Measurements from ENCODE around the gene GALNT2.

Gene GALNT2

GRCh38 chr1:230057100-230057499 is 9.9 kb upstream of the GALNT2 start:
- Mint-ChIP-seq H3K27me3 (peaks cover 22% of the 10 kb centered on the region), H3K4me3 (no peak overlapping the region), H3K4me1 (no peaks in the 10 kb centered on the region), H3K9me3 (no peaks in the 10 kb centered on the region), H3K36me3 (ENCODE audit: insufficient read depth) (peaks cover 2% of the 10 kb centered on the region), H3K27ac (ENCODE audit: low read depth) (no peak overlapping the region)
- DNase-seq (ENCODE audit: low spot score in 2 of 2): no peak
- no peak for ATAC-seq (replicated peaks; ENCODE audit: extremely low read depth, poor library complexity, severe bottlenecking)

GRCh38 chr1:230057681-230058565 is 9.1 kb upstream of the GALNT2 start:
- Mint-ChIP-seq H3K27ac (ENCODE audit: low read depth) (no peak overlapping the region), H3K9me3 (no peaks in the 10 kb centered on the region), H3K4me1 (no peaks in the 10 kb centered on the region), H3K4me3 (no peak overlapping the region), H3K27me3 (peaks cover 30% of the 10 kb centered on the region), H3K36me3 (ENCODE audit: insufficient read depth) (peaks cover 2% of the 10 kb centered on the region)
- no peak for ATAC-seq (replicated peaks; ENCODE audit: extremely low read depth, poor library complexity, severe bottlenecking)
- DNase-seq (ENCODE audit: low spot score in 2 of 2): no peak

GRCh38 chr1:230058626-230059025 is 8.4 kb upstream of the GALNT2 start:
- no peak for ATAC-seq (replicated peaks; ENCODE audit: extremely low read depth, poor library complexity, severe bottlenecking)
- peaks cover 30% of the 10 kb centered on the region for H3K27me3 Mint-ChIP-seq
- H3K4me3 Mint-ChIP-seq: no peak overlapping the region
- peaks cover 2% of the 10 kb centered on the region for H3K36me3 Mint-ChIP-seq (ENCODE audit: insufficient read depth)
- no peak for DNase-seq (ENCODE audit: low spot score in 2 of 2)
- no peak overlapping the region for H3K27ac Mint-ChIP-seq (ENCODE audit: low read depth)
- H3K9me3 Mint-ChIP-seq: no peaks in the 10 kb centered on the region
- no peaks in the 10 kb centered on the region for H3K4me1 Mint-ChIP-seq

GRCh38 chr1:230061801-230062200 is 5.2 kb upstream of the GALNT2 start:
- peaks cover 4% of the 10 kb centered on the region for H3K4me1 Mint-ChIP-seq
- no peak for ATAC-seq (replicated peaks; ENCODE audit: extremely low read depth, poor library complexity, severe bottlenecking)

GRCh38 chr1:230062521-230062920 is 4.5 kb upstream of the GALNT2 start:
- Mint-ChIP-seq H3K4me1 (peaks cover 4% of the 10 kb centered on the region), H3K9me3 (no peaks in the 10 kb centered on the region), H3K36me3 (ENCODE audit: insufficient read depth) (peaks cover 3% of the 10 kb centered on the region), H3K27ac (ENCODE audit: low read depth) (no peak overlapping the region), H3K4me3 (no peak overlapping the region), H3K27me3 (peaks cover 26% of the 10 kb centered on the region)
- ATAC-seq (replicated peaks; ENCODE audit: extremely low read depth, poor library complexity, severe bottlenecking): no peak
- no peak for DNase-seq (ENCODE audit: low spot score in 2 of 2)

More at GRCh38 chr1:230061801-230062200, 5.2 kb upstream of the GALNT2 start:
- no peak for DNase-seq (ENCODE audit: low spot score in 2 of 2)
- no peaks in the 10 kb centered on the region for H3K9me3 Mint-ChIP-seq
- peaks cover 3% of the 10 kb centered on the region for H3K36me3 Mint-ChIP-seq (ENCODE audit: insufficient read depth)
- no peak overlapping the region for H3K4me3 Mint-ChIP-seq
- peaks cover 30% of the 10 kb centered on the region for H3K27me3 Mint-ChIP-seq
- no peak overlapping the region for H3K27ac Mint-ChIP-seq (ENCODE audit: low read depth)

- no peak for DNase-seq (ENCODE audit: low spot score in 2 of 2)
- H3K36me3 Mint-ChIP-seq (ENCODE audit: insufficient read depth): peaks cover 1% of the 10 kb centered on the region
- peaks cover 17% of the 10 kb centered on the region for H3K4me1 Mint-ChIP-seq
- no peak for ATAC-seq (replicated peaks; ENCODE audit: extremely low read depth, poor library complexity, severe bottlenecking)
- H3K9me3 Mint-ChIP-seq: no peaks in the 10 kb centered on the region
- no peak overlapping the region for H3K4me3 Mint-ChIP-seq
- peaks cover 16% of the 10 kb centered on the region for H3K27me3 Mint-ChIP-seq
- H3K27ac Mint-ChIP-seq (ENCODE audit: low read depth): no peak overlapping the region
Measured at GRCh38 chr1:230064283-230064682, 2.8 kb upstream of the GALNT2 start.

GRCh38 chr1:230065161-230065560 is 1.9 kb upstream of the GALNT2 start:
- H3K9me3 Mint-ChIP-seq: no peaks in the 10 kb centered on the region
- DNase-seq (ENCODE audit: low spot score in 2 of 2): no peak
- peak overlapping the region; percentile 85 for H3K27ac Mint-ChIP-seq (ENCODE audit: low read depth)
- peaks cover 21% of the 10 kb centered on the region for H3K4me1 Mint-ChIP-seq
- H3K36me3 Mint-ChIP-seq (ENCODE audit: insufficient read depth): peaks cover 3% of the 10 kb centered on the region
- ATAC-seq (replicated peaks; ENCODE audit: extremely low read depth, poor library complexity, severe bottlenecking): no peak
- H3K27me3 Mint-ChIP-seq: peaks cover 14% of the 10 kb centered on the region
- H3K4me3 Mint-ChIP-seq: no peak overlapping the region

- H3K9me3 Mint-ChIP-seq: no peaks in the 10 kb centered on the region
- H3K27ac Mint-ChIP-seq (ENCODE audit: low read depth): peak overlapping the region; percentile 85
- ATAC-seq (replicated peaks; ENCODE audit: extremely low read depth, poor library complexity, severe bottlenecking) (no peak), DNase-seq (ENCODE audit: low spot score in 2 of 2) (no peak)
- H3K4me3 Mint-ChIP-seq: no peak overlapping the region
- peaks cover 25% of the 10 kb centered on the region for H3K4me1 Mint-ChIP-seq
- peaks cover 3% of the 10 kb centered on the region for H3K36me3 Mint-ChIP-seq (ENCODE audit: insufficient read depth)
- peaks cover 10% of the 10 kb centered on the region for H3K27me3 Mint-ChIP-seq
Measured at GRCh38 chr1:230065571-230065970, 1.5 kb upstream of the GALNT2 start.

- Mint-ChIP-seq H3K27me3 (peaks cover 10% of the 10 kb centered on the region), H3K36me3 (ENCODE audit: insufficient read depth) (peaks cover 3% of the 10 kb centered on the region)
- DNase-seq (ENCODE audit: low spot score in 2 of 2): no peak
Measured at GRCh38 chr1:230066031-230066430, 1.0 kb upstream of the GALNT2 start.

GRCh38 chr1:230067419-230067870 is 407 bp downstream of the GALNT2 start:
- Mint-ChIP-seq H3K27me3 (peaks cover 4% of the 10 kb centered on the region), H3K4me1 (peaks cover 39% of the 10 kb centered on the region), H3K27ac (ENCODE audit: low read depth) (peak overlapping the region; percentile 76), H3K36me3 (ENCODE audit: insufficient read depth) (peaks cover 3% of the 10 kb centered on the region), H3K9me3 (no peaks in the 10 kb centered on the region), H3K4me3 (peak overlapping the region; percentile 83)
- DNase-seq (ENCODE audit: low spot score in 2 of 2): no peak
- peak; percentile 11 for ATAC-seq (replicated peaks; ENCODE audit: extremely low read depth, poor library complexity, severe bottlenecking)

More at GRCh38 chr1:230066031-230066430, 1.0 kb upstream of the GALNT2 start:
- H3K9me3 Mint-ChIP-seq: no peaks in the 10 kb centered on the region
- no peak for ATAC-seq (replicated peaks; ENCODE audit: extremely low read depth, poor library complexity, severe bottlenecking)
- H3K27ac Mint-ChIP-seq (ENCODE audit: low read depth): peak overlapping the region; percentile 85
- peak overlapping the region; percentile 83 for H3K4me3 Mint-ChIP-seq
- peaks cover 30% of the 10 kb centered on the region for H3K4me1 Mint-ChIP-seq

GRCh38 chr1:230067871-230068620 is 1.0 kb downstream of the GALNT2 start:
- Mint-ChIP-seq H3K4me1 (peaks cover 45% of the 10 kb centered on the region), H3K27me3 (no peaks in the 10 kb centered on the region), H3K36me3 (ENCODE audit: insufficient read depth) (peaks cover 3% of the 10 kb centered on the region), H3K9me3 (no peaks in the 10 kb centered on the region), H3K27ac (ENCODE audit: low read depth) (peak overlapping the region; percentile 76), H3K4me3 (peak overlapping the region; percentile 83)
- DNase-seq (ENCODE audit: low spot score in 2 of 2): no peak
- ATAC-seq (replicated peaks; ENCODE audit: extremely low read depth, poor library complexity, severe bottlenecking): no peak

- Mint-ChIP-seq H3K36me3 (ENCODE audit: insufficient read depth) (peaks cover 3% of the 10 kb centered on the region), H3K4me3 (peak overlapping the region; percentile 83), H3K27ac (ENCODE audit: low read depth) (peak overlapping the region; percentile 76), H3K9me3 (no peaks in the 10 kb centered on the region), H3K27me3 (no peaks in the 10 kb centered on the region), H3K4me1 (peaks cover 50% of the 10 kb centered on the region)
- no peak for DNase-seq (ENCODE audit: low spot score in 2 of 2)
- ATAC-seq (replicated peaks; ENCODE audit: extremely low read depth, poor library complexity, severe bottlenecking): no peak
Measured at GRCh38 chr1:230068621-230068873, 1.5 kb downstream of the GALNT2 start.

Data from central memory CD8-positive, alpha-beta T cell (primary cell).